RWPE1 (cell line): ENCODE data around the gene PLIN5.
A peak's percentile ranks its signal among the peaks of the same experiment; 100 is the strongest.

Source experiments
- CTCF ChIA-PET: fragments of 350-600 bp; sonication (Branson Sonifier 250); formaldehyde crosslinking; extraction: SDS; loops from one replicate; lab custom pipeline; 2021; lab: Yijun Ruan, JAX
- POLR2A ChIA-PET: fragments of 400-600 bp; formaldehyde crosslinking; extraction: SDS; loops from one replicate; lab custom pipeline; 2020; ENCODE audit warnings: antibody characterized with exemption; ENCODE audit not compliant: low non-redundant PET; lab: Yijun Ruan, JAX
- DNase-seq: peaks from one replicate; pipeline ENCODE4 v3.0.0; 2012; ENCODE audit warnings: low spot score
- H3K27ac ChIP-seq: fragments of 450-650 bp; 2 replicates; pipeline ENCODE4 v1.5.1; 2017
- TF ChIP-seq, protein P1 (sequence below): fragments of 450-650 bp; conservative IDR thresholded peaks from 2 replicates; pipeline ENCODE4 v1.5.1; 2017; ENCODE audit warnings: low read depth, mild to moderate bottlenecking

The PLIN5 gene

DNA sequence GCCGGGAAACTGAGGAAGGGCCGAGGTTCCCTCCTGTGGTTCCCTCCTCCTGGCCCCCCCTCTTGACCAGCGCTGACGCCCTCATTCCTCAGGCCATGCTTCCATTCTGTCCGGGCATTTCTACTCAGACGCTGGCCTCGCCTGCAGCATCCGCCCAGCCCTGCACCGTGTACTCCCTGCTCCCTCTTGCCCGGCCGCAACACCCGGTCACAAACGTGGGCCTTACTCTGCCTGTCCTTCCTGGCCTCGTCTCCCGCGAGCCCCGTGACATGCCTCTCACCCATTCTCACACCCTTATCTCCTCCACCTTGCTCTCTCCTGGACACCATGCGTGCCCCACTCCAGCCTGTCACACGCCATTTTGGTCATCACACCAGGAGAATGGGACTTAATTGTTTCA is 51.6 kb downstream of the PLIN5 start:
- TF ChIP-seq, protein P1, sequence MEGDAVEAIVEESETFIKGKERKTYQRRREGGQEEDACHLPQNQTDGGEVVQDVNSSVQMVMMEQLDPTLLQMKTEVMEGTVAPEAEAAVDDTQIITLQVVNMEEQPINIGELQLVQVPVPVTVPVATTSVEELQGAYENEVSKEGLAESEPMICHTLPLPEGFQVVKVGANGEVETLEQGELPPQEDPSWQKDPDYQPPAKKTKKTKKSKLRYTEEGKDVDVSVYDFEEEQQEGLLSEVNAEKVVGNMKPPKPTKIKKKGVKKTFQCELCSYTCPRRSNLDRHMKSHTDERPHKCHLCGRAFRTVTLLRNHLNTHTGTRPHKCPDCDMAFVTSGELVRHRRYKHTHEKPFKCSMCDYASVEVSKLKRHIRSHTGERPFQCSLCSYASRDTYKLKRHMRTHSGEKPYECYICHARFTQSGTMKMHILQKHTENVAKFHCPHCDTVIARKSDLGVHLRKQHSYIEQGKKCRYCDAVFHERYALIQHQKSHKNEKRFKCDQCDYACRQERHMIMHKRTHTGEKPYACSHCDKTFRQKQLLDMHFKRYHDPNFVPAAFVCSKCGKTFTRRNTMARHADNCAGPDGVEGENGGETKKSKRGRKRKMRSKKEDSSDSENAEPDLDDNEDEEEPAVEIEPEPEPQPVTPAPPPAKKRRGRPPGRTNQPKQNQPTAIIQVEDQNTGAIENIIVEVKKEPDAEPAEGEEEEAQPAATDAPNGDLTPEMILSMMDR = no peak
- DNase-seq = no peak
- no peak overlapping the region for H3K27ac ChIP-seq
- POLR2A ChIA-PET = no interaction called here
- CTCF ChIA-PET = no interaction called here

DNA sequence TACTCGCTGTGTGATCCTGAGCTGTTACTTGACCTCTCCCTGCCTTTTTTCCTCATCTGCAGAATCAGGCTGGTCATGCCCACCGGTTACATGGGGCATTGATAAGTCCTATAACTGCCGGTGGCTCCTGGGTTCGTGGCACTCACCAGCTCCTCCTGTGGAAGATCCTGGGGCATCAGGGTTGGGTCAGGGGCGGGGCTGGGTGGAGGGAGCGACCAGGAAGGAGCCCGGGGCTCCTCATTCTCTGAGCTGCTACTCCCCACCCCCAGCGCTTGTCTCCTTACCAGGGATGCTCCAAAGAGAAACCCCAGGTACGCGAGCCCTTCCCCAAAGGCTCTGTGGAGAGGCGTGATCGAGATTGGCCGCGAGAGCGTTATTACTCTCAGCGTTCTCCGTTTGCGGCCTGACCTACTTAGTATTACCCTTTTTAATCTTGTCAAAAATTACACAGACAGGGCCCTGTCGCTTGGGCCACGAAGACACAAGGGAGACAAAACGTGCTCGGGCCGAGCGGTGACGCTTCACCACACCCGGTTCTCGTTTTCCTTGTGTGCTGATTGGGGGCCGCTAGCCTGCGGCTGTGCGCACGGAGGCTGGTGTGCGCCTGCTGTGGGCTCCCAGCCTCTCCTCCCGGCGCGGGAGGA is 52.2 kb downstream of the PLIN5 start:
- TF ChIP-seq, protein P1 = no peak
- ChIA-PET CTCF (interaction anchor here (0.9 kb wide), 1 partner anchor 336 kb away, joined by 4 read pairs; no protein-coding TSS in a partner anchor), POLR2A (interaction anchor here (0.6 kb wide), 1 partner anchor 11 kb away, joined by 3 read pairs; no protein-coding TSS in a partner anchor)
- peak overlapping the region; percentile 7; the same call in 1 of the 2 replicates for H3K27ac ChIP-seq
- no peak for DNase-seq

DNA sequence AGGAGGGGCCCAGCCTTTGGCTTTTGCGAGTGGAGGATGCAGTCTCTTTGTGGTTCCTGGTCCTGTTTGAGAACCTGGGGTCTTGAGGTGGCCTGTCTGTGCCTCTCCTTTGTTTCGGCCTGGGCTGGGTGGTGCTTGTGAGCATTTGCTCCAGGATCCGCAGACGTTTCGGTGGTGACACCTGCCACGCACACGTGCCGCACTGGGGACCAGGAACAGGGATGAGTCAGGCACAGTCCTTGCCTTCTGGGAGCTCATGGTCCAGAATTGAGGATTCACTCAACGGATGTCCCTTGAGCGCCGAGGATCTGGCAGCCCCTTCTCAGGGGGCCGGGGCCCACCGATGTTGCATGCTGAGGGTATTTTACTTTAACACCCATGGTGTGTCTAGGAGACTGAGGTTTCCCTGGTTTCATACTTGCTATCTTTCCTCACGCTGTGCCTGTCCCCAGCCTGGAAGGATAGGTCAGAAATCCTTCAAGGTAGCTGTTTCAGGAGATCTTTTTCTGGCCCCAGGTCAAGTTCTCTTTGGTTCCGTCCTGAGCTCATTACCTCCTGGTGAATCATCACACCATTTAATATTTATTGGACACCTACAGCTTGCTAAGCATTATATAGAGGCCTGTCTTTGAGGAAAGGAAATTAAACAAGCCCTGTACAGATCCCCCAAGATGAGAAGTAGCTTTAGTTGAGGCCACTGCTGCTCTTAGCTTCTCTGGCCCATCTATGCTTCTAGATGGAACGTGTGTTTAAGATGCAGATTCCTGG is 57.8 kb downstream of the PLIN5 start:
- TF ChIP-seq, protein P1 = no peak
- H3K27ac ChIP-seq = peak overlapping the region; percentile 24
- DNase-seq = peak; percentile 15
- POLR2A ChIA-PET = no interaction called here
- CTCF ChIA-PET = no interaction called here

DNA sequence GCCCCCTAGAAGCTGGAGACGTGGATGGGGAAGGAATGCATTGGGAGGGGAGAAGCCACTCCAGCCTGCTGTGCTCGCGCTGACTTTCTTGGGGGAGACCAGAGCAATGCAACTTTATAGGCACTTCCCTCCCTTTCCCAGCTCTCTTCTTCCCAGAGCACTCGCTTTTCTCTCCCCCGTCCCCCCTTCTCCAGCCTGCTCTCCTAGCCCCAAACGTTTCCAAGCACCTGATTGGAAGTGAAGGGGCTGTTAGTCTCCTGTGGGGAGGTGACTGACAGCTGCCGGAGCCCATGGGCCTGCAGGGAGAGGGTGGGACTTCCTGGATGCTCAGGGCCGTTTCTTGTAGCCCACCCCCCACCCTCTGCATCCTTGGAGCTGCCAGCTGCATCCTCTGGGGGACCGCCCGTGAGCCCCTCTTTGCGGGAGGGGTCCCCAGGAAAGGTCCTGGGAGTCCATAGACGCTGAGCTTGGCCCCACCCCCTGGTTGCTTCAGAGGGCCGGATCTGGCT is 60.5 kb downstream of the PLIN5 start:
- H3K27ac ChIP-seq = peak overlapping the region; percentile 97
- DNase-seq = peak; percentile 59
- TF ChIP-seq, protein P1 = no peak
- ChIA-PET POLR2A (no interaction called here), CTCF (interaction anchor here (0.7 to 0.8 kb wide), 2 partner anchors 50 to 51 kb away, joined by 3 to 6 read pairs; no protein-coding TSS in a partner anchor)

DNA sequence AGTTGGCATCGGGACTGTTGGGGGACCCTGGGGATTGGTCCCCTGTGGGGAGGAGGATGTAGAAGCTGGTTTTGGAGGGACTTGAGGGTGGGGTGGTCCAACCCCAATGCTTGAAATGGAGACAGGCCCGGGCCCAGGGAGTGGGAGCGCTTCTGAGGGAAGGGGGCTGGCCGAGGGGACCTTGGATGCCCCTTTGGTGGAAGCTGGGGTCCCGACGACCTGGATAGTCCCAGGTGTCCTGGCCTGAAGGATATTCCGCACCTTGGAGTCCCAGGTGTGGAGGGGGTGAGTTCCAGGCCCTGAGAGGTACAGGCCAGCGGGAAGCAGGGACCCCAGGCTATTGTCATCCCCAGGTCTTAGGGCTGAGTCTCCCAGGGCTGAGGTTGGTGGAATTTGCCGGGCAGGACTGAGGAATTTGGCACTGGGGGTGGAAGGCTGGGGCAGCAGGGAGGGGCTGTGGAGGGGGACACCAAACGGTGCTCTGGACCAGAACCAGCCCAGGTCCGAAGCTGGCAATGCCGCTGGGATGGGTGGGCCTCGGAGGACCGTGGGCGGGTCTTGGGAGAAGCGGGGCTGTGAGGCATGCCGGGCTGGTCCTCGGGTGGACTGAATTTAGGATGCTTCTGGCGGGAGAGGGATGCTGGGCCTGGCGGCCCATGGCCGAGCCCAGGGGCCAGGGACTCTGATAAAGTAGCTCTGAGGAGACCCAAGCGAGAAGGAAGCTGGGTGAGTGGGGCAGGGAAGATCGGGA is 61.1 kb downstream of the PLIN5 start:
- TF ChIP-seq, protein P1 = no peak
- ChIA-PET CTCF (interaction anchor here (0.5 kb wide), 1 partner anchor 625 kb away, joined by 3 read pairs; no protein-coding TSS in a partner anchor), POLR2A (no interaction called here)
- DNase-seq = peak; percentile 20
- H3K27ac ChIP-seq = peak overlapping the region; percentile 97
